Right hindlimb (tissue), 1 donor: Measurements from ENCODE around the gene MTPN.

ENCODE experiments used
- DNase-seq: peaks from one replicate; pipeline ENCODE4 v3.0.0-alpha.2; 2018

MTPN gene

GRCh38 chr7:135980665-135981180 is 3.6 kb upstream of the MTPN start:
- no peak for DNase-seq

GRCh38 chr7:135980012-135980551 is 2.9 kb upstream of the MTPN start:
- DNase-seq, result no peak

- DNase-seq, result no peak
Measured at GRCh38 chr7:135979471-135980011, 2.4 kb upstream of the MTPN start.

- no peak for DNase-seq
Measured at GRCh38 chr7:135978624-135979023, 1.5 kb upstream of the MTPN start.

GRCh38 chr7:135977742-135978066 is 545 bp upstream of the MTPN start:
- no peak for DNase-seq

GRCh38 chr7:135976312-135977006 is 700 bp downstream of the MTPN start:
- no peak for DNase-seq

GRCh38 chr7:135975166-135975565 is 2.0 kb downstream of the MTPN start:
- DNase-seq, result no peak

- no peak for DNase-seq
Measured at GRCh38 chr7:135974667-135975066, 2.5 kb downstream of the MTPN start.

- no peak for DNase-seq
Measured at GRCh38 chr7:135971366-135971725, 5.8 kb downstream of the MTPN start.

- no peak for DNase-seq
Measured at GRCh38 chr7:135970682-135971365, 6.3 kb downstream of the MTPN start.

- no peak for DNase-seq
Measured at GRCh38 chr7:135970045-135970444, 7.1 kb downstream of the MTPN start.

GRCh38 chr7:135966341-135967043 is 10.7 kb downstream of the MTPN start:
- DNase-seq, result no peak

- no peak for DNase-seq
Measured at GRCh38 chr7:135965602-135966001, 11.6 kb downstream of the MTPN start.

GRCh38 chr7:135964791-135965190 is 12.4 kb downstream of the MTPN start:
- no peak for DNase-seq

GRCh38 chr7:135964274-135964673 is 12.9 kb downstream of the MTPN start:
- DNase-seq, result no peak

- no peak for DNase-seq
Measured at GRCh38 chr7:135962802-135963201, 14.4 kb downstream of the MTPN start.

- no peak for DNase-seq
Measured at GRCh38 chr7:135960709-135961451, 16.3 kb downstream of the MTPN start.

- DNase-seq, result no peak
Measured at GRCh38 chr7:135959646-135960363, 17.4 kb downstream of the MTPN start.

GRCh38 chr7:135958173-135958572 is 19.0 kb downstream of the MTPN start:
- DNase-seq, result no peak

- DNase-seq, result no peak
Measured at GRCh38 chr7:135957627-135958026, 19.5 kb downstream of the MTPN start.

- no peak for DNase-seq
Measured at GRCh38 chr7:135956393-135956792, 20.8 kb downstream of the MTPN start.

GRCh38 chr7:135950972-135951371 is 26.2 kb downstream of the MTPN start:
- no peak for DNase-seq
